ENCODE data around the gene PRKCE.

DNA sequence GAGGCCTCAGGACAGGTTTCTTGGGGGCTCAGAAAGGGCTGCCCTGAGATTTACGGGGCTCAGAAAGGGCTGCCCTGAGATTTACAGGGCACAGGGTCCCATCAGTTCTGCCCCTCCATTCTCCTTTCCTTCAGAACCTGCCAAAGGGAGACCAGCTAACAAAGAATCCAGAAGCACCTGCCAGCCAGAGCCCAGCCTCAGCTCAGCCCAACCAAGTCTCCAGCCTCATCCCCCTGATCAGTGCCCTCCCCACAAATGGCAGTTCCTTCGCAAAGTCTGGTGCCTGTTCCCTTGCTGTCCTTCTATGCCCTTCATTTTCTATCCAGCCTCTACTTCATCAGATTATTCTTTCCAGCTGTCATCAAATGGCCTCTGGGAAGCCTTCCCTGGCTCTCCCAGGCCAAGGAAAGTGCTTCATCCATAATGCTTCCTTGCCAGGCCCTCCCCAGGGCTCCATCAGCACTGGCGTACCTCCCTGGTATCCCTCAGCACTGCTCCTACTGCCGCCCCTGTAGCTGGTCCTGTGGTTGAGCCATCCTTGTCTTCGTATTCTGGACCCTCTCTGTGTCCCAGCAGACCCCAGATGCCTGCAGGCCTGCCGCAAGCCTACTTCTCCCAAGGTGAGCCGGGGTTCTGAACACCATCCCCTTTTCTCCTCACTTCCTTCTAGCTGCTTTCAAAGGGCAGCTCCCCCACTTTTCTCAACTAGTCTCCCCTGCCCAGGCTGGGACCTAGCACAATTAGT, 549.6 kb downstream of the PRKCE start:
- TF ChIP-seq, protein P1, sequence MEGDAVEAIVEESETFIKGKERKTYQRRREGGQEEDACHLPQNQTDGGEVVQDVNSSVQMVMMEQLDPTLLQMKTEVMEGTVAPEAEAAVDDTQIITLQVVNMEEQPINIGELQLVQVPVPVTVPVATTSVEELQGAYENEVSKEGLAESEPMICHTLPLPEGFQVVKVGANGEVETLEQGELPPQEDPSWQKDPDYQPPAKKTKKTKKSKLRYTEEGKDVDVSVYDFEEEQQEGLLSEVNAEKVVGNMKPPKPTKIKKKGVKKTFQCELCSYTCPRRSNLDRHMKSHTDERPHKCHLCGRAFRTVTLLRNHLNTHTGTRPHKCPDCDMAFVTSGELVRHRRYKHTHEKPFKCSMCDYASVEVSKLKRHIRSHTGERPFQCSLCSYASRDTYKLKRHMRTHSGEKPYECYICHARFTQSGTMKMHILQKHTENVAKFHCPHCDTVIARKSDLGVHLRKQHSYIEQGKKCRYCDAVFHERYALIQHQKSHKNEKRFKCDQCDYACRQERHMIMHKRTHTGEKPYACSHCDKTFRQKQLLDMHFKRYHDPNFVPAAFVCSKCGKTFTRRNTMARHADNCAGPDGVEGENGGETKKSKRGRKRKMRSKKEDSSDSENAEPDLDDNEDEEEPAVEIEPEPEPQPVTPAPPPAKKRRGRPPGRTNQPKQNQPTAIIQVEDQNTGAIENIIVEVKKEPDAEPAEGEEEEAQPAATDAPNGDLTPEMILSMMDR (IDR thresholded peaks at IDR 0.05) = no peak
- TF ChIP-seq POLR2A (IDR thresholded peaks at IDR 0.05) (no peak), POLR2AphosphoS5 (IDR thresholded peaks at IDR 0.05) (no peak), EP300 (IDR thresholded peaks at IDR 0.05) (no peak)
